Karpas-422 (cell line): Measurements from ENCODE around the gene FSD2. TPM values are rescaled to one million over a fixed set of nuclear protein-coding genes. Genes with fewer than 3 reads are reported as not detected.
A peak's percentile ranks its signal among the peaks of the same experiment; 100 is the strongest.

Experiments
- DNase-seq: peaks from one replicate; pipeline ENCODE4 v3.0.0-alpha.2; 2015
- H2AFZ ChIP-seq: fragments of 200-600 bp; sonication (generic); 2 replicates; pipeline ENCODE4 v1.6.1; 2014; ENCODE audit warnings: antibody characterized with exemption, low read length, mixed read lengths
- H3K27ac ChIP-seq: fragments of 200-600 bp; sonication (generic); 2 replicates; pipeline ENCODE4 v1.5.1; 2014; ENCODE audit warnings: mild to moderate bottlenecking, low read length, moderate library complexity
- H3K27me3 ChIP-seq: fragments of 200-600 bp; sonication (generic); 2 replicates; pipeline ENCODE4 v1.6.1; 2014; ENCODE audit warnings: low read length, mixed read lengths
- H3K36me3 ChIP-seq: fragments of 200-600 bp; sonication (generic); 2 replicates; pipeline ENCODE4 v1.6.1; 2014; ENCODE audit warnings: low read length, mixed read lengths; ENCODE audit not compliant: insufficient read depth
- H3K4me1 ChIP-seq: fragments of 200-600 bp; sonication (generic); 2 replicates; pipeline ENCODE4 v1.6.1; 2014; ENCODE audit warnings: mild to moderate bottlenecking, low read length, mixed read lengths
- H3K4me2 ChIP-seq: fragments of 200-600 bp; sonication (generic); 2 replicates; pipeline ENCODE4 v1.6.1; 2014; ENCODE audit warnings: low read length, low read depth, mild to moderate bottlenecking; ENCODE audit not compliant: poor library complexity, severe bottlenecking
- H3K4me3 ChIP-seq: fragments of 200-600 bp; sonication (generic); 2 replicates; pipeline ENCODE4 v1.5.1; 2014; ENCODE audit warnings: mild to moderate bottlenecking, antibody characterized with exemption, low read length, mixed read lengths
- H3K79me2 ChIP-seq: fragments of 200-600 bp; sonication (generic); 2 replicates; pipeline ENCODE4 v1.6.1; 2014; ENCODE audit warnings: mild to moderate bottlenecking, low read length, mixed read lengths
- H3K9ac ChIP-seq: fragments of 200-600 bp; sonication (generic); 2 replicates; pipeline ENCODE4 v1.6.0; 2014; ENCODE audit warnings: low read length
- H3K9me2 ChIP-seq: fragments of 200-600 bp; sonication (generic), shearing (Covaris generic); replicated peaks from 2 replicates; pipeline ENCODE4 v1.6.0; 2014; ENCODE audit warnings: mild to moderate bottlenecking, low read length, moderate library complexity; ENCODE audit not compliant: insufficient read depth
- H3K9me3 ChIP-seq: fragments of 300-700, 200-600 bp; sonication (generic); 2 replicates; pipeline ENCODE4 v1.6.1; 2014; ENCODE audit warnings: low read length, mixed read lengths
- H4K20me1 ChIP-seq: fragments of 200-600 bp; sonication (generic); 2 replicates; pipeline ENCODE4 v1.6.1; 2014; ENCODE audit warnings: mild to moderate bottlenecking, antibody characterized with exemption, low read length, low read depth; ENCODE audit not compliant: insufficient read depth
- total RNA-seq: library from RNA; depleted of rRNA; stranded (reverse); fragments of >200 nt; shearing (Covaris generic); gene quantifications from 2 replicates; pipeline ENCODE4 v1.2.3, GENCODE V29; 2014; ENCODE audit warnings: low replicate concordance

The FSD2 gene
- total RNA-seq, 1 experiment from 2014 or later, result 0.67 TPM

GRCh38 chr15:82749951-82750830 lies 55.7 kb downstream of the FSD2 start:
- Histone ChIP-seq H3K4me2 (peak overlapping the region; percentile 86), H3K9ac (peak overlapping the region; percentile 85), H3K4me3 (peak overlapping the region; percentile 89), H2AFZ (no peak overlapping the region), H4K20me1 (peaks cover 22% of the 10 kb centered on the region), H3K36me3 (peaks cover 23% of the 10 kb centered on the region), H3K4me1 (peaks cover 29% of the 10 kb centered on the region), H3K9me3 (no peaks in the 10 kb centered on the region), H3K27me3 (no peaks in the 10 kb centered on the region), H3K9me2 (no peaks in the 10 kb centered on the region), H3K27ac (peak overlapping the region; percentile 59), H3K79me2 (peaks cover 81% of the 10 kb centered on the region)
- peak; percentile 96 for DNase-seq

- H3K36me3 ChIP-seq, result peaks cover 7% of the 10 kb centered on the region
- DNase-seq, result no peak
- H3K27ac ChIP-seq, result peak overlapping the region; percentile 4; the same call in 1 of the 2 replicates
- no peak overlapping the region for H3K9ac ChIP-seq
- H3K27me3 ChIP-seq, result no peaks in the 10 kb centered on the region
- peaks cover 15% of the 10 kb centered on the region for H4K20me1 ChIP-seq
- no peak overlapping the region for H3K4me3 ChIP-seq
- H3K79me2 ChIP-seq, result peaks cover 64% of the 10 kb centered on the region
- peaks cover 29% of the 10 kb centered on the region for H3K4me1 ChIP-seq
- no peaks in the 10 kb centered on the region for H3K9me3 ChIP-seq
- H3K4me2 ChIP-seq, result peak overlapping the region; percentile 86
- no peaks in the 10 kb centered on the region for H3K9me2 ChIP-seq
- no peak overlapping the region for H2AFZ ChIP-seq
These were observed 57.6 kb downstream of the FSD2 start for GRCh38 chr15:82748315-82748714.

GRCh38 chr15:82743810-82744209 lies 62.1 kb downstream of the FSD2 start:
- Histone ChIP-seq H3K9me3 (no peaks in the 10 kb centered on the region), H3K9ac (no peak overlapping the region), H3K4me1 (peaks cover 10% of the 10 kb centered on the region), H3K9me2 (no peaks in the 10 kb centered on the region), H3K27ac (no peak overlapping the region), H3K4me3 (no peak overlapping the region), H3K4me2 (no peak overlapping the region), H3K79me2 (peaks cover 35% of the 10 kb centered on the region), H3K36me3 (no peaks in the 10 kb centered on the region), H3K27me3 (no peaks in the 10 kb centered on the region), H4K20me1 (no peaks in the 10 kb centered on the region), H2AFZ (no peak overlapping the region)
- DNase-seq, result no peak

GRCh38 chr15:82742134-82742533 lies 63.7 kb downstream of the FSD2 start:
- DNase-seq, result no peak
- no peaks in the 10 kb centered on the region for H3K27me3 ChIP-seq
- H3K79me2 ChIP-seq, result peaks cover 21% of the 10 kb centered on the region

GRCh38 chr15:82739086-82739485 lies 66.8 kb downstream of the FSD2 start:
- DNase-seq, result no peak
- Histone ChIP-seq H4K20me1 (no peaks in the 10 kb centered on the region), H3K27ac (no peak overlapping the region), H3K27me3 (no peaks in the 10 kb centered on the region), H3K4me1 (no peaks in the 10 kb centered on the region), H3K79me2 (peaks cover 17% of the 10 kb centered on the region), H3K9me2 (no peaks in the 10 kb centered on the region), H3K4me2 (no peak overlapping the region), H3K9me3 (no peaks in the 10 kb centered on the region), H3K36me3 (no peaks in the 10 kb centered on the region; the same call in 1 of the 2 replicates), H3K4me3 (no peak overlapping the region), H2AFZ (no peak overlapping the region), H3K9ac (no peak overlapping the region)

More at GRCh38 chr15:82742134-82742533, 63.7 kb downstream of the FSD2 start:
- no peaks in the 10 kb centered on the region for H3K9me3 ChIP-seq
- H3K4me1 ChIP-seq, result no peaks in the 10 kb centered on the region
- no peak overlapping the region for H3K4me2 ChIP-seq
- no peak overlapping the region for H3K4me3 ChIP-seq
- no peak overlapping the region for H2AFZ ChIP-seq
- no peaks in the 10 kb centered on the region for H3K36me3 ChIP-seq
- no peak overlapping the region for H3K9ac ChIP-seq
- no peaks in the 10 kb centered on the region for H4K20me1 ChIP-seq
- no peaks in the 10 kb centered on the region for H3K9me2 ChIP-seq
- H3K27ac ChIP-seq, result no peak overlapping the region

- H3K9ac ChIP-seq, result no peak overlapping the region
- H3K36me3 ChIP-seq, result no peaks in the 10 kb centered on the region; the same call in 1 of the 2 replicates
- no peaks in the 10 kb centered on the region for H3K9me3 ChIP-seq
- H2AFZ ChIP-seq, result no peak overlapping the region
- H3K4me3 ChIP-seq, result no peak overlapping the region
- H3K27ac ChIP-seq, result no peak overlapping the region
- DNase-seq, result no peak
- H3K27me3 ChIP-seq, result no peaks in the 10 kb centered on the region
- H3K4me1 ChIP-seq, result no peaks in the 10 kb centered on the region
- H3K9me2 ChIP-seq, result no peaks in the 10 kb centered on the region
- H3K4me2 ChIP-seq, result no peak overlapping the region
- H3K79me2 ChIP-seq, result peaks cover 17% of the 10 kb centered on the region
- no peaks in the 10 kb centered on the region for H4K20me1 ChIP-seq
These were observed 67.9 kb downstream of the FSD2 start for GRCh38 chr15:82737975-82738374.

- no peaks in the 10 kb centered on the region for H3K9me3 ChIP-seq
- H3K27ac ChIP-seq, result no peak overlapping the region
- no peaks in the 10 kb centered on the region for H3K9me2 ChIP-seq
- no peaks in the 10 kb centered on the region for H3K4me1 ChIP-seq
- H3K9ac ChIP-seq, result no peak overlapping the region
- H3K36me3 ChIP-seq, result no peaks in the 10 kb centered on the region
- H3K4me2 ChIP-seq, result no peak overlapping the region
- no peaks in the 10 kb centered on the region for H3K27me3 ChIP-seq
- no peak for DNase-seq
- no peaks in the 10 kb centered on the region for H3K79me2 ChIP-seq
- H2AFZ ChIP-seq, result no peak overlapping the region
- no peaks in the 10 kb centered on the region for H4K20me1 ChIP-seq
- no peak overlapping the region for H3K4me3 ChIP-seq
These were observed 74.3 kb downstream of the FSD2 start for GRCh38 chr15:82731527-82731926.

GRCh38 chr15:82730022-82730530 lies 75.8 kb downstream of the FSD2 start:
- no peaks in the 10 kb centered on the region for H3K4me1 ChIP-seq
- no peaks in the 10 kb centered on the region for H4K20me1 ChIP-seq
- H3K9ac ChIP-seq, result no peak overlapping the region
- no peak for DNase-seq
- no peaks in the 10 kb centered on the region for H3K27me3 ChIP-seq
- H3K4me2 ChIP-seq, result no peak overlapping the region
- no peak overlapping the region for H2AFZ ChIP-seq
- H3K9me3 ChIP-seq, result no peaks in the 10 kb centered on the region
- H3K27ac ChIP-seq, result no peak overlapping the region
- H3K36me3 ChIP-seq, result no peaks in the 10 kb centered on the region
- H3K9me2 ChIP-seq, result no peaks in the 10 kb centered on the region
- H3K79me2 ChIP-seq, result no peaks in the 10 kb centered on the region
- H3K4me3 ChIP-seq, result no peak overlapping the region
